KOPT-K1 (cell line): ENCODE measurements around the gene INPP4B.

Source experiments
- H3K27ac ChIP-seq: fragments of 200-600 bp; sonication (generic); 2 replicates; pipeline ENCODE4 v1.5.1; 2016; ENCODE audit warnings: antibody characterized with exemption, mild to moderate bottlenecking, low read depth, low read length; ENCODE audit not compliant: poor library complexity, severe bottlenecking
- H3K36me3 ChIP-seq: fragments of 200-600 bp; sonication (generic); 2 replicates; pipeline ENCODE4 v1.5.1; 2017; ENCODE audit warnings: antibody characterized with exemption, mild to moderate bottlenecking, low read length, moderate library complexity; ENCODE audit not compliant: insufficient read depth
- H3K9me3 ChIP-seq: fragments of 200-600 bp; sonication (generic); 2 replicates; pipeline ENCODE4 v1.5.1; 2017; ENCODE audit warnings: antibody characterized with exemption, low read length, mild to moderate bottlenecking; ENCODE audit not compliant: insufficient read depth, poor library complexity, severe bottlenecking

INPP4B gene

DNA sequence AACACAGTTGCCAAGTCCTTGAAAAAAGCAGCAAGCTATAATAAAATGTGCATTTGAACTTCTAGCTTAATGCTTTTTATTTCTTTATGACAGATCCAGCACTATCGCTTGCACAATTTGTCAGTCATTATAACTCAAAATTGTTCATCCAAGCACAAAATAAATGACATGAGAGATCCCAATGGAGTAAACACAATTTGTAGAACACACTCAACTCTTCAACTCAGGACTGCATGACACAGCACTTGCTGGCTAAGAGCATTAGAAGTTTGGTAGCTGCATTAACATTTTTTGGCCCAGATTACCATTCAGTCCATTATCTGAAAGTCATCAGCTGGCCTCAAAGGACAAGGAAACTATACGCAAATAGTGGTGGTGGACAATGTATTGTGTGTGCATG, 530.1 kb downstream of the INPP4B start:
- H3K36me3 ChIP-seq: no peaks in the 10 kb centered on the region; the same call in 1 of the 2 replicates
- no peaks in the 10 kb centered on the region for H3K9me3 ChIP-seq
- no peak overlapping the region for H3K27ac ChIP-seq

DNA sequence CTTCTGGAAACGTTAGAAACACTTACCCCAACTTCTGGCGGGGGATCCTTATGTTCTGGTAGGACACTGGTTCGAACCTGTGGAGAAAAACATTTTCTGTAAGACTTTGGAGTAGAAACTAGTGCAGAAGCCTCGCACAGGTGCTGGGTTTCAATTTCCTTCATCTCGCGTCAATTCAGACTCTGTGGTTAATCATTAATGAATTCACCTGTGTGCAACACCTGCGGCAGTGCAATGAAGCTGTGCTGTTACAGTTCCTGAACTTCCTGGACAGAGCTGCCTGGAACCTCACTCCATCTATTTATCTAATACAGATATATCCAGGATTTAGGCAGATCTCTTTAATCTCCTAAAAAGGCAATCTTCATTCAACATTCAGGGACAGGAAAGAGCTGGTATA, 531.4 kb downstream of the INPP4B start:
- Histone ChIP-seq H3K36me3 (no peaks in the 10 kb centered on the region; the same call in 1 of the 2 replicates), H3K9me3 (no peaks in the 10 kb centered on the region), H3K27ac (no peak overlapping the region)

DNA sequence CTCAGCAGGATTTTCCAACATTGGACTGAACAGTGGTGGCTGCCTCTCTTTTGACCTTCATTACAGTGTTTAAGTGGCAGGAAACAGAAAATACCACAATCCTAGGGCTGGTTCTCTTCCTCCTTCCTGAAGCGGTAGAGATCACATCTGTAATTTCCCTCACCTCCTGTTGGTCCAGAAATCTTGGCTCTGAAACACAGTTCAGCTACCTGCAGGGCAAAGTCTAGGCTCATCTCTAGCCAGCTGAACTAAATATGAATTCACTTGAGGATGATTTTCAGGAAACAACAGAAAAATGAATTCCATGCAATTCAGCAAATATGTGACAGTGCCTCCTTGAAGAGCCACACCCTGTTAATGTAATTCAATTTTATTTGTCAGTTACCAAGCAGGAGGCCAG, 531.9 kb downstream of the INPP4B start:
- Histone ChIP-seq H3K36me3 (no peaks in the 10 kb centered on the region; the same call in 1 of the 2 replicates), H3K9me3 (no peaks in the 10 kb centered on the region), H3K27ac (no peak overlapping the region)

DNA sequence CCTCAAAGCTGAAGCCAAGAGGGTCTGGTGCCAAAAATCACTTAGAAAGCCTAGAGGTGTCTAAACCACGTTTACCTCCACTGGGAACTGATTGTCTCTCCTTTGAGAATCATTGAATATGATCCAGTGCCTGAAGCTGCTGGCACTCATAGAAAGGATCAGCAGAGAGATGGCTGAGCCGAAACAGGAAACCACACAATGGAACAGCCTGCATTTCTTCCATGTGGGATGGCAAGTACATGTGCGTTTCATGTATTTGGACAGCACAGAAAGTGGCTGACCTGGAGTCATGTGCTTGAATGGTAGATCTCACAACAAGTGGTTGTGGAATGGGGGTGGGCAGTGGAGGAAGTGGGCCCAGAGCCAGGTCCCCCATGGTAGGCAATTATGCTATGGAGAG, 533.7 kb downstream of the INPP4B start:
- H3K27ac ChIP-seq: no peak overlapping the region
- no peaks in the 10 kb centered on the region for H3K9me3 ChIP-seq
- no peaks in the 10 kb centered on the region; the same call in 1 of the 2 replicates for H3K36me3 ChIP-seq

DNA sequence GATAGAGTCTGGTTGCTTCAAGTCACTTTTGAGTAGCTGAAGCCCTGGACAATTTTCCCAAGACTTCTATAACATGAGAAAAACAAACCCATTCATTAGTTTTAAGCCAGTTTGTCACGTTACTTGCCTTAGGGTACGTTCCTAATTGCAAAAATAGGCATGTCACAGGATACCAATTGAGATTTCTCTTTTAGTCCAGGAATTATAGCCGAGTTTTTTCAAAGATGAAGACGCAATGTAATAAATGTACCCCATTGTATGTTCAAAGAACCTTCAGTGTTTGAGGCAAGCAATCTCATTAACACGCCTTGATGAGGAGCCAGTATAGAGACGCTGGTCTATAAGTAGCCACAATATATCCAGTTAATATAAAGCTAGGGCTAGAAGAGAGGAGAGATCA, 534.2 kb downstream of the INPP4B start:
- Histone ChIP-seq H3K9me3 (no peaks in the 10 kb centered on the region), H3K36me3 (no peaks in the 10 kb centered on the region; the same call in 1 of the 2 replicates), H3K27ac (no peak overlapping the region)

DNA sequence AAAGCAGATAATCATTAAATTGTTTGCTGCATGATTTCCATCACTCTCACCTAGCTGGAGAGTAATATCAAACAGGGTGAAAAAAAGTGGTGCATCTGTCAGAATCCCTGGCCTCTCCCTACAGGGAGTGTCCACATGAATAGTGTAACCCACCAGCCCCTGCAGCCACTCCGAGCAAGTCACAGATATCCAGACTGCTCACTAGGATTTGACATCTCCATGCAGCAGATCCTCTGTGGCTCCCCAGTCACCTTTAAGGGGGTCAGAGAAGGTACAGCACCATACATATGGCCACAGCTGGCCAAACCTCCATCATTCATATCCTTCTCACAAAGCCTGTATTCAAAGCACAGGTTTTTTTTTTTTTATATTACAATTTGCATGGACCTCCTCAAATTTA, 536.3 kb downstream of the INPP4B start:
- Histone ChIP-seq H3K9me3 (no peaks in the 10 kb centered on the region), H3K27ac (no peak overlapping the region), H3K36me3 (no peaks in the 10 kb centered on the region; the same call in 1 of the 2 replicates)

DNA sequence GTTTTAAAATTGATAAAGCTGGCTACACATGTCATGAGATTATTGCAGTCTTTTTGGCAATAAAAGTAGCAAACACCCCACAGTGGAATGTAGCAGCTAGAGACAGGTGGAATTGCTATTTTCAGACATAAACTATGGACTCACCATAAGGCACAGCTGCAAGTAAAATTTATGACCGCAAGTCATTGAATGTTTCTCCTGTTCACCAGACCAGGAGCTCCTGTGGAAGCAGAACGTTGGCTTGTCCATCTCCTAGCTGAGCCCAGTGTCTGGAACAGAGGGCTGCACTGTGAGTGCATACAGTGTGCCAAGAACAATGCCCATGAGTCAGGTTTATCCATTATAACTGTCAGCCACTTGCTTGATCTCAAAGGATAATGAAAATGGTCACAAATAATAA, 538.2 kb downstream of the INPP4B start:
- no peak overlapping the region for H3K27ac ChIP-seq
- no peaks in the 10 kb centered on the region; the same call in 1 of the 2 replicates for H3K36me3 ChIP-seq
- H3K9me3 ChIP-seq: no peaks in the 10 kb centered on the region

DNA sequence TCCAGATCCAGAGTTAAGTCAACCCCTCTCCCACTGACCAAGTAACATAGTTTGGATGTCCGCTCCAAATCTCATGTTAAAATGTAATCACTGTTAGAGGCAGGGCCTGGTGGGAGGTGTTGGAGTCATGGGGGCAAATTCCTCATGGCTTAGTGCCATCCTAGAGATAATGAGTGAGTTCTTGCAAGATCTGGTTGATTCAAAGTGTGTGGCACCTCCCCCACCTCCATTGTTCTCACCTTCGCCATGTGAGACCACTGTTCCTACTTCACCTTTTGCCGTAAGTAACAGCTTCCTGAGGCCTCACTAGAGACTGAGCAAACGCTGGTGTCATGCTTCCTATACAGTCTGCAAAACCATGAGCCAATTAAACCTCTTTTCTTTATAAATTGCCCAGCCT, 548.8 kb downstream of the INPP4B start:
- Histone ChIP-seq H3K9me3 (no peaks in the 10 kb centered on the region), H3K27ac (no peak overlapping the region), H3K36me3 (no peaks in the 10 kb centered on the region)

DNA sequence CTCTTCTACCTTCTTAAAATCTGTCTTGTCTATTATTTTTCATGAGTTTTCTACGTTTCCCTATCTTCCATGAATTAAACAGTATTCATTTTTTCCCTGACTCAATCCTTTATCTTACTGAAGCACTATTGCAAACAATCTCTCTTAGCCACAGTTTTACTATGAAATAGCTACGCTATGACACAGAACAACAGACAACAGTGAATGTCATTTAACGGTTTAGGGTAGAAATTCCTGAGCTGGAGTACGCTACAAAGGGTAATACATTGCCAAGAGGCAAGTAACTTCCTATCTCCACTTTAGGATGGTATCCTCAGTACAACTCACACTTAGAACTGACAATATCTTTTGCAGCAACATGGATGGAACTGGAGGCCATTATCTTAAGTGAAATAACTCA, 552.6 kb downstream of the INPP4B start:
- no peaks in the 10 kb centered on the region for H3K36me3 ChIP-seq
- H3K27ac ChIP-seq: no peak overlapping the region
- H3K9me3 ChIP-seq: no peaks in the 10 kb centered on the region

DNA sequence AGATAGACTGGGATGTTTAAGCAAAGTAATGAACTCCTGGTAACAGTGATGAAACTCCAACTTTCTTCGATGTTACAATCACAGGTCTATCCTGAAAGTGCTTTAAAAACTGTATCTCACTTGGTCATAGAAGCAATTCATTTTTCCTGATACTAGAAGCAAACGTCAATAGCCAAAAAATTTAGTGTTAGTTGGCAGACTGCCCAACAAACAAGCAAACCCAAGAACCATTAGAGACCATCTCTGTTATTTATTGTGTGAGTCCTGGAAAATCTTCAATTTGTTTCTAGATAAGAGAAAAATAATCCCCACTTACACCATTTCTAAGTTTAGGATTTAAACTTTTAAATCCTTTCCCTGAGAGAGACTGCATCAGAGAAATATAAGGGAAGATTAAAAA, 553.9 kb downstream of the INPP4B start:
- H3K36me3 ChIP-seq: no peaks in the 10 kb centered on the region
- no peaks in the 10 kb centered on the region for H3K9me3 ChIP-seq
- no peak overlapping the region for H3K27ac ChIP-seq

DNA sequence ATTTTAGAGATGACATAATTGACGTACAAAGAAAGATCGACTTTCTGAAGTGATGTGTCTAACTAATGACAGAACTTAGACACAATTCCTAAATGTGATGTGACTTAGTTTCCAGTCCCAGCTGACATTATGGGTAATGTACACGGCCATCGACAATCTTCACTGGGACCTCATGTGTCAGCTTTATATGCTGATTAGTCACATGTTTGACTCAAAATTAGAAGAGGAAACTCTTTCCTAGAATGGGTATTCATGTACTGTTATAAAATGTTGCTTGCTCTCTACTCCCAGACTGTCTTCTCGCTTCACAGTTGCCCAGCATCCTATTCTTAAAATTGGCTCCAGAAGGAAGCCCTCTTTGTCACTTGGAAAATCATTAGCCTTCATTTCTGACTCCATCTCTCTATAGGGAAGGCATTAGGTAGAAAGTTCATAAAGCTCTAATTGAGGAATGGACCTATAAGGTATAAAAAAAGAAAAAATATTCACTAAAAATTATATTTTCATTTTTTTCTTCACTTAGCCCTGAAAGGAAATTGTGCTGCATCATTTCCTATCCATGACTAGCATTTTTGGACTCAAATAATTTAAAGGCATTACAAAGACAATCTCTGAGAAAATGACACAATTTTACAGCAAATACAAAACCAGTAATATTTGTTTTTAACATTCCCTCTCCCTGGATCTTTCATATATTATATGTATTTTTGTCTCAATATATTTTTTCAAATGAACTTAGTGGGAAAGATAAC, 554.6 kb downstream of the INPP4B start:
- no peaks in the 10 kb centered on the region for H3K36me3 ChIP-seq
- H3K27ac ChIP-seq: no peak overlapping the region
- H3K9me3 ChIP-seq: no peaks in the 10 kb centered on the region

DNA sequence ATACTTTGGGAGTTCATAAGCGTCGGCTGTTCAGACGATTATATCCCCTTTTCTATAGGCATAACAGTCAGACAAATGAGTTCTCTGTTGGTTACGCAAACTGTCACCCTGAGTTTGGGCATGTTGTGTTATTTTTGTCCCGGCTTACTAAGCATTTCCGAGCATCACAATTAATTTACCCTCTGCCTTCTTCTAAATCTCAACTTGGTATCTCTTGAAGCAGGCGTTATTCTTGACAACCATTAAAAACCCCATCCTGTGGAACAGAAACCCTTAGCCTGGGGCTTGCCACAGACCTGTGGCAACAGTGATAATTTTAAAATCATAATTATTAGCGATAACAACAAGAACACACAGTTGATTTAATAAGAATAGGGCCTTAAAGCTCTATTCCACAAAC, 558.7 kb downstream of the INPP4B start:
- Histone ChIP-seq H3K36me3 (no peaks in the 10 kb centered on the region), H3K27ac (no peak overlapping the region), H3K9me3 (no peaks in the 10 kb centered on the region)

DNA sequence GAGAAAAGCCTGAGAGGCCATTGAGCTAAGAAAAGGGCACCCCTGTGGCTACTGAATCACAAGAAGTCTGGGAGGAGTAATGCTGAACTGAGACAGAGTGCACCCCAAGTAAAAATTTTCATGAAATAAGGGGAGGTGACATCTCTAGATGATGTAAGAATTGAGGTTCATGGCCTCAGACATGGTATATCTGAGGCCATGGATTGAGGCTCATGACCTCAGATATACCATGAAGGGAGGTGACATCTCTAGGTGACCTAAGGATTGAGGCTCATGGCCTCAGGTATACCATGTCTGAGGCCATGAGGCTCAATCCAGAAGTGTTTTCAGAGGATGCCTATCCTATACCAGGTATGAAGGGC, 560.9 kb downstream of the INPP4B start:
- Histone ChIP-seq H3K9me3 (no peaks in the 10 kb centered on the region), H3K27ac (no peak overlapping the region), H3K36me3 (no peaks in the 10 kb centered on the region)

DNA sequence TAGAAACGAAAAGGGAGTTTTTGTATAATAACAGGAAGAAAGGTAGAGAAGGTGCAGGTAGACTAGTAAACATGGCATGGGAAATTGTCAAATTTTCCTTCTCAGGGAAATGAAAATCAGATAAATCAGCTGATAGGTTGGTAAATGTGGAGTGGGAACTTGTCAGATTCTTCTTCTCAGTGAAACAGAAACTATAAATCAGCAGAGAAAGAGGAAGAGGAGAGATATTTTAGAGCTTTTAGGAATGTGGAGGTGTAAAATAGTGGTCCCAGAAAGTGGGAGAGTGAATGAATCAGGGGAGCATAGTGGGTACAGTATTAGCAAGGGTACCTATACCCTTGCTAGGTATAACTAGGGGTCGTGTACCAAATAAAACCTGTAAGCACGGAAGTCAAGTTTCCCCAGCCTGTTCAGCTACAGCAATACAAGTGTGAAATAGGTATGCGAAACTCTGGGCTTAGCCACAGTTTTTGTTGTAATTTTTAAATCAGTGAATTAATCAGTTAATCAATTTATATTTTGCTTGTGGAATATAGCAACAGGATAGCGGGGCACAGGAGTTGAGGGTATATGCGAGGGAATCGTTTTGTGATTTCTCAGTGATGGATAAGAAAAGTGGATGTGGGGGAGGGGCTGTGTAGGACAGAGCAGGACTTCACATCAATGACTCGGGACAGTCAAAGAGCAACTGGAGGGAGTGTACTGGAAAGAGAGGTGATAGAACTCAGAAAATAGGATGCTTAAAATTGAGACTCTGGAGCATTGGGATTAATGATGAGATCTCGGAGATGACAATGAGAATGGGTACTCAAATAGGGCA, 561.5 kb downstream of the INPP4B start:
- Histone ChIP-seq H3K9me3 (no peaks in the 10 kb centered on the region), H3K27ac (no peak overlapping the region), H3K36me3 (no peaks in the 10 kb centered on the region)

DNA sequence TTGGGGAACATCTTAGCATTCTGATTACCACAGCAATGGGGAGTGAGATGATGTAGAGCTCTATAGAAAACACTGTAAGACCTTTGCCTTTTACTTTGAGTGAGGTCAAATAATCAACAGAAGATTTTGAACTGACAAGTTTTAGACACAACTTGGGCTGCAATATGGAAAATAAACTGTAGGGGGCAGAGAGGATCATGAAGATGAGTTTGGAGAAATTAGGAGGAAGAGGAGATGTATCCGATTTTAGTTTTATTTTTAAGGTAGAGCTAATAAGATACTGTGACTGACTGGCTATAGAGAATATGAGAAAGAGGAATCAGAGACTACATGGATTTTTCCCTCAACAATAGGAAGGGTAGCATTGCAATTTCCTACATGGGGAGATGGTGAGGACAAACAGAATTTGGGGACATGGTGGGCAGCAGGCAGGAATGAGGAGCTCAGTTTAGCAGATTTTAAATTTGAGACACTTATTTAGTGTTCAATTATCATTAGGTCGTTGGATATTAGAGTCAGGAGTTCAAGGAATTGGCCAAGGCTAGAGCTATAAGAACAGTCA, 563.1 kb downstream of the INPP4B start:
- H3K36me3 ChIP-seq: no peaks in the 10 kb centered on the region
- H3K27ac ChIP-seq: no peak overlapping the region
- H3K9me3 ChIP-seq: no peaks in the 10 kb centered on the region
